Upper lobe of left lung (tissue), 6 donors: ENCODE data around the gene TRIM65. TPM values are rescaled to one million over a fixed set of nuclear protein-coding genes. Genes with fewer than 3 reads are reported as not detected.

Experiments used
- ATAC-seq, 2 donors: fragments of 200-7000 bp; cut with Tn5 transposase; one replicate each; pipeline ENCODE4 v1.9.1; 2022; ENCODE audit warnings: mild to moderate bottlenecking in 2 of 2, moderate library complexity in 2 of 2; ENCODE audit not compliant: low FRiP score in 2 of 2
- DNase-seq, 2 donors: peaks; one replicate each; pipeline ENCODE4 v3.0.0-alpha.2; 2019 to 2020
- H3K27ac ChIP-seq, 4 donors: fragments of 200-600 bp; sonication (generic); one replicate each; pipeline ENCODE4 v1.5.1; 2016 to 2019
- H3K27me3 ChIP-seq, 4 donors: fragments of 200-600 bp; sonication (generic); one replicate each; pipeline ENCODE4 v1.5.1; 2017 to 2019
- H3K36me3 ChIP-seq, 4 donors: fragments of 200-600 bp; sonication (generic); one replicate each; pipeline ENCODE4 v1.5.1; 2016 to 2019
- H3K4me1 ChIP-seq, 4 donors: fragments of 200-600 bp; sonication (generic); one replicate each; pipeline ENCODE4 v1.5.1; 2018 to 2019
- H3K4me3 ChIP-seq, 4 donors: fragments of 200-600 bp; sonication (generic); one replicate each; pipeline ENCODE4 v1.5.1; 2017 to 2019; ENCODE audit warnings: mild to moderate bottlenecking in 2 of 4, moderate library complexity in 1 of 4
- H3K9me3 ChIP-seq, 4 donors: fragments of 200-600 bp; sonication (generic); one replicate each; pipeline ENCODE4 v1.5.1; 2018 to 2019
- CTCF ChIP-seq, 6 experiments: fragments of 450-650 bp in 4 of 6; fragments of 200-600 bp in 2 of 6; sonication (generic) in 2 of 6; IDR thresholded peaks; one replicate each; pipeline ENCODE4 v1.5.1; 2016 to 2019; ENCODE audit warnings: antibody characterized with exemption in 6 of 6
- EP300 ChIP-seq, 4 donors: sonication (generic); formaldehyde crosslinking; IDR thresholded peaks; one replicate each; pipeline ENCODE4 v1.5.1; 2017; ENCODE audit warnings: antibody characterized with exemption in 4 of 4, control low read depth in 2 of 4
- POLR2A ChIP-seq, 4 donors: fragments of 450-650 bp; IDR thresholded peaks; one replicate each; pipeline ENCODE4 v1.5.1; 2016 to 2017; ENCODE audit warnings: antibody characterized with exemption in 4 of 4, mild to moderate bottlenecking in 2 of 4
- POLR2AphosphoS5 ChIP-seq, 2 donors: sonication (generic); formaldehyde crosslinking; IDR thresholded peaks; one replicate each; pipeline ENCODE4 v1.5.1; 2017; ENCODE audit warnings: antibody characterized with exemption in 2 of 2
- WGBS, 2 donors: methylation state at CpG; one replicate each; pipeline ENCODE4 v1.1.5; 2017 to 2018; 5-methylcytosine and 5-hydroxymethylcytosine counted together
- total RNA-seq, 6 donors: library from RNA; depleted of rRNA in 4 of 6; stranded (reverse); fragments of >200 nt in 4 of 6; gene quantifications; one replicate each; pipeline versions ENCODE4 v1.1.0 to v1.2.1, GENCODE V29; 2016 to 2021
- donor health status: DM: no; HTN: no; CAD: no; lungs with moderate emphysema.
- donor health status: DM: no; HTN: yes; CAD: no; lungs with severe emphysema.

Gene TRIM65
- total RNA-seq, 6 donors from 2014 or later = 23.4 to 35.1 (median 28.2) TPM

DNA sequence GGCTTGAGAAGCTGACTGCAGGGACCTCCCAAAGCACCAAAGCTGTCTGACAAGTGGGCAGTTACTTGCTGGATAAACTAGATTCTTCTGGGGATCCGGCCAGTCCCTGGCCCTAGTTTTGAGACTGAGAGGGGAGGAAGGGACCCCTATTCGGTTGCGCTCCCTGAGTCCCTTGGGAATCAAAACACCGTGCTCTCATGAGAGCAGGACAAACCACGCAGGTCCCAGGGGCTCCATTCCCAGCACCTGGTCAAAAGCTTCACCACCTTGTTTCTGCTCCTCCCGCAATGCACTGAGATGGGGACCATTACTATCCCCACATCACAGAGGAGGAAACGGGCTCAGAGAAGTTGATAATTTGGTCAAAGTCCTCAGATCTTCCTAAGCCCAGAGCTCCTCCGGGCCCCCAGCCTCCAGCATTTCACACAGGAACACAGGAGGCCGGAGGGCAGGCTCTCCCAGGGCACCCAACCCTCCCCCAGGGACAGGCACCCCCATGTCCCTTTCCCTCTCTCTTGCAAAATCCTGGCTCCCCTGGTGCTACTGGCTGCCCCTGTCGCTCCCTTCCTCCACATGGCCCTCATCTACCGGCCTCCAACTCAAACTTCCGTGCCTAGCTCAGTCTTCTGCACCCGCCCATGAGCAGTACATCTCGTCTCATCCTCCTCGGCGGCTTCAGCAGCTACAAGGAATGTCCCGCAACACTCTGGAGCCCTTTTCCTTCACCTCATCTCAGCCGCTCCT is 3.3 kb downstream of the TRIM65 start:
- peaks cover 5 to 45% (median 33%) of the 10 kb centered on the region in 4 donors for H3K36me3 ChIP-seq
- ATAC-seq (no peak), DNase-seq (no peak)
- peaks cover 21 to 34% (median 24%) of the 10 kb centered on the region in 4 donors for H3K4me1 ChIP-seq
- no peak overlapping the region for H3K27ac ChIP-seq
- H3K27me3 ChIP-seq = no peaks in the 10 kb centered on the region
- WGBS, 2 donors = 91 to 96% methylated on average over 12 to 18 of the region's 18 CpGs
- no peak for TF ChIP-seq POLR2AphosphoS5 (IDR thresholded peaks at IDR 0.05)
- no peak for TF ChIP-seq POLR2A (IDR thresholded peaks at IDR 0.05)
- no peak for TF ChIP-seq EP300 (IDR thresholded peaks at IDR 0.05)
- no peak for TF ChIP-seq CTCF (IDR thresholded peaks at IDR 0.05)
- no peaks in the 10 kb centered on the region for H3K9me3 ChIP-seq
- no peak overlapping the region for H3K4me3 ChIP-seq

DNA sequence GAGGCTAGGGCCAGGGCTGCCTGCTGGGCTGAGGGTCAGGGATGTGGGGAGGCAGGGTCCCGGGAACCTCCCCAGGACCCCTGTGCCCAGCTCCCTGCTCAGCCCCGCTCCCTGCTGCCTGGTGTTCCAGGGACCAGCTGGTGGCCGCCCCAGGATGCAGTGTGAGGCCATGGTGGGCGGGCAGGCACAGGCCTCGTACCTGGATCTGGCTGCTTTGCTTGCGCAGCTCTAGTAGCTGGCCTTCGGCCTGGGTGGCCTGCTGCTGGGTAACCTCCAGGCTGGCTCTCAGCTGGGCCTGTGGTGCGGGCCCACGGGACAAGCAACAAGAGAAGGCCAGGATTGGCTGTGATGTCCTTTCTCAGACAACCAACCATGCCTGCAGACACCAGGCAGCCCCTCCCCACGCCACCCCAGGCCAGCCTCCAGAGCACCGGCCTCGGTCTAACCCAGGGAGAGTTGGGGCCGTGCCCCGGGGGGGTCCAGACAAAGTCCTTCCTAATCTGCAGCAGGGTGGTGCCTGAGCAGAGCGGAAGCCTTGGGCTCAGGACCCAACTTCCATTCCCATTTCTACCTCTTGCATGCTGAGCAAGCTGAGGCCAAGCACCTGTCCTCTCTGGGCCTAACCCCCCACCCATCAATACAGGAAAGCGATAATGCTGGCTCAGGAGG is 4.1 kb downstream of the TRIM65 start:
- Histone ChIP-seq H3K9me3 (no peaks in the 10 kb centered on the region), H3K4me1 (peaks cover 21 to 34% (median 24%) of the 10 kb centered on the region in 4 donors), H3K4me3 (no peak overlapping the region), H3K27me3 (no peaks in the 10 kb centered on the region), H3K27ac (no peak overlapping the region), H3K36me3 (peaks cover 5 to 40% (median 26%) of the 10 kb centered on the region in 4 donors)
- DNase-seq = peak in 1 of 2 donors; percentile 75
- no peak for ATAC-seq
- WGBS, 2 donors = 98 to 100% methylated on average over 3 to 12 of the region's 16 CpGs
- TF ChIP-seq POLR2AphosphoS5 (IDR thresholded peaks at IDR 0.05) (no peak), POLR2A (IDR thresholded peaks at IDR 0.05) (no peak), EP300 (IDR thresholded peaks at IDR 0.05) (no peak), CTCF (IDR thresholded peaks at IDR 0.05) (no peak)

- ATAC-seq = no peak
- 84 to 90% methylated on average over 14 to 27 of the region's 32 CpGs for WGBS, 2 donors
- Histone ChIP-seq H3K4me1 (peaks cover 14 to 28% (median 17%) of the 10 kb centered on the region in 4 donors), H3K4me3 (no peak overlapping the region), H3K9me3 (no peaks in the 10 kb centered on the region), H3K36me3 (peaks cover 5 to 40% (median 25%) of the 10 kb centered on the region in 4 donors), H3K27ac (no peak overlapping the region), H3K27me3 (no peaks in the 10 kb centered on the region)
- peak in 1 of 2 donors; percentile 58 for DNase-seq
- TF ChIP-seq POLR2AphosphoS5 (IDR thresholded peaks at IDR 0.05) (no peak), EP300 (IDR thresholded peaks at IDR 0.05) (no peak), CTCF (IDR thresholded peaks at IDR 0.05) (no peak), POLR2A (IDR thresholded peaks at IDR 0.05) (no peak)
Observed at GRCh38 chr17:75891605-75892555, 4.9 kb downstream of the TRIM65 start.

DNA sequence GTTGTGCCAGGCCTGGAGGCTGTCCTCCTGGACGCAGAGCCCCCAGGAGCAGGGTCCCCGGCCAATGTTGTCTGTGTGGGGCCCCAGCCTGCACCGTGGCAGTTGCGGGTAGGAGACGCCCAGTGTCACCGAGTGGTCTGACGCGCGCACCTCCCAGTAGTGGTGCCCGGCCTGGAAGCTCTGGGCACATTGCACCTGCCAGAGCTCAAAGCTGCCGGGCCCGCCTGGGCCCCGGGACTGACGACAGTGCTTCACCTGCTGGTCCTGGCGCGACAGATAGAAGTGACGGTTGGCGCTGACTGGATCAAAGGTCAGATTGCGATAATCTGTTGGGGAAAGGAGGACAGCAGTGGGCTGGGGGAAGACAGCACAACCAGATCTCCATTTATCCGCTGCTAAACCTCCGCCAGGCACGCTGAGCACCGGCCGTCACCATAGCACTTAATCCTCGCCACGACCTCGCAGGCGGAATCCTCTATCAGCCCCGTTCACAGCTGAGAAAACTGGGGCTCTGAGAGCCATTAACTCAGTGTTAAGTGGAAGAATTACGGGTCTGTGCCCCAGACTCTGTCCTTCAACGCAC is 5.6 kb downstream of the TRIM65 start:
- Histone ChIP-seq H3K27ac (no peak overlapping the region), H3K36me3 (peaks cover 5 to 40% (median 25%) of the 10 kb centered on the region in 4 donors), H3K4me1 (peaks cover 14 to 26% (median 17%) of the 10 kb centered on the region in 4 donors), H3K27me3 (no peaks in the 10 kb centered on the region), H3K4me3 (no peak overlapping the region), H3K9me3 (no peaks in the 10 kb centered on the region)
- TF ChIP-seq CTCF (IDR thresholded peaks at IDR 0.05) = no peak
- TF ChIP-seq EP300 (IDR thresholded peaks at IDR 0.05) = no peak
- TF ChIP-seq POLR2AphosphoS5 (IDR thresholded peaks at IDR 0.05) = no peak
- TF ChIP-seq POLR2A (IDR thresholded peaks at IDR 0.05) = no peak
- peak in 1 of 2 donors; percentile 73 for DNase-seq
- WGBS, 2 donors = 94% methylated on average over 17 to 31 of the region's 31 CpGs
- ATAC-seq = no peak
